IPS DF 6.9 (cell line): ENCODE measurements around the gene CRTAP.

Experiments used
- DNase-seq: peaks from one replicate; pipeline ENCODE4 v3.0.0-alpha.2; 2013; ENCODE audit warnings: low read depth, low spot score
- H3K27ac ChIP-seq: one replicate; pipeline ENCODE4 v1.5.1; 2013; ENCODE audit warnings: low read length, control low read depth
- H3K27me3 ChIP-seq: 2 replicates; pipeline ENCODE4 v1.6.1; 2013; ENCODE audit warnings: mild to moderate bottlenecking, low read length; ENCODE audit not compliant: control insufficient read depth, insufficient read depth
- H3K36me3 ChIP-seq: 2 replicates; pipeline ENCODE4 v1.6.1; 2013; ENCODE audit warnings: low read length; ENCODE audit not compliant: control insufficient read depth, insufficient read depth
- H3K4me1 ChIP-seq: 2 replicates; pipeline ENCODE4 v1.6.1; 2013; ENCODE audit warnings: low read length; ENCODE audit not compliant: control insufficient read depth, insufficient read depth
- H3K4me3 ChIP-seq: 2 replicates; pipeline ENCODE4 v1.5.1; 2013; ENCODE audit warnings: mild to moderate bottlenecking, low read length
- H3K9me3 ChIP-seq: 2 replicates; pipeline ENCODE4 v1.6.1; 2013; ENCODE audit warnings: low read length, inconsistent platforms; ENCODE audit not compliant: control insufficient read depth, insufficient read depth
- WGBS: extraction: QIAGEN DNeasy Blood & Tissue Kit; methylation state at CpG from one replicate; pipeline ENCODE4 v1.1.7; 2013; ENCODE audit warnings: mixed read lengths, missing lambda C conversion rate; ENCODE audit not compliant: insufficient read length, insufficient coverage; 5-methylcytosine and 5-hydroxymethylcytosine counted together

Gene CRTAP

GRCh38 chr3:33115024-33115768 lies 1.4 kb downstream of the CRTAP start:
- Histone ChIP-seq H3K27me3 (no peaks in the 10 kb centered on the region), H3K27ac (no peak overlapping the region), H3K9me3 (no peaks in the 10 kb centered on the region), H3K4me3 (0 out of 2 replicates have a peak overlapping the region, but pooled peaks have one; percentile 9), H3K36me3 (no peaks in the 10 kb centered on the region), H3K4me1 (peaks cover 4% of the 10 kb centered on the region)
- no CpG with 5 or more reads among the region's 13 CpGs for WGBS
- DNase-seq: no peak

- Histone ChIP-seq H3K27me3 (no peaks in the 10 kb centered on the region), H3K9me3 (no peaks in the 10 kb centered on the region), H3K36me3 (no peaks in the 10 kb centered on the region; the same call in 1 of the 2 replicates), H3K27ac (no peak overlapping the region), H3K4me1 (peaks cover 4% of the 10 kb centered on the region), H3K4me3 (no peak overlapping the region)
- WGBS: no CpG with 5 or more reads among the region's 3 CpGs
- DNase-seq: no peak
These were observed 3.6 kb downstream of the CRTAP start for GRCh38 chr3:33117461-33117860.

GRCh38 chr3:33119891-33120290 lies 6.1 kb downstream of the CRTAP start:
- Histone ChIP-seq H3K4me1 (peaks cover 3% of the 10 kb centered on the region; the same call in 1 of the 2 replicates), H3K36me3 (no peaks in the 10 kb centered on the region; the same call in 1 of the 2 replicates), H3K9me3 (no peaks in the 10 kb centered on the region), H3K27ac (no peak overlapping the region), H3K27me3 (no peaks in the 10 kb centered on the region), H3K4me3 (no peak overlapping the region)
- DNase-seq: no peak
- WGBS: no CpG with 5 or more reads among the region's 3 CpGs

- DNase-seq: no peak
- no peaks in the 10 kb centered on the region for H3K27me3 ChIP-seq
- no peaks in the 10 kb centered on the region; the same call in 1 of the 2 replicates for H3K36me3 ChIP-seq
- no peaks in the 10 kb centered on the region for H3K9me3 ChIP-seq
- no CpG with 5 or more reads among the region's 5 CpGs for WGBS
- no peaks in the 10 kb centered on the region for H3K4me1 ChIP-seq
- no peak overlapping the region for H3K27ac ChIP-seq
- no peak overlapping the region for H3K4me3 ChIP-seq
These were observed 9.2 kb downstream of the CRTAP start for GRCh38 chr3:33122991-33123390.

- H3K27me3 ChIP-seq: no peaks in the 10 kb centered on the region
- H3K4me3 ChIP-seq: no peak overlapping the region
- DNase-seq: no peak
- no peaks in the 10 kb centered on the region for H3K9me3 ChIP-seq
- no peaks in the 10 kb centered on the region for H3K4me1 ChIP-seq
- H3K36me3 ChIP-seq: no peaks in the 10 kb centered on the region; the same call in 1 of the 2 replicates
- no CpG with 5 or more reads among the region's 1 CpG for WGBS
- no peak overlapping the region for H3K27ac ChIP-seq
These were observed 10.8 kb downstream of the CRTAP start for GRCh38 chr3:33124638-33125037.

- no CpG with 5 or more reads among the region's 3 CpGs for WGBS
- no peaks in the 10 kb centered on the region for H3K9me3 ChIP-seq
- DNase-seq: no peak
- H3K27me3 ChIP-seq: no peaks in the 10 kb centered on the region
- no peak overlapping the region for H3K4me3 ChIP-seq
- H3K4me1 ChIP-seq: no peaks in the 10 kb centered on the region
- H3K36me3 ChIP-seq: peaks cover 3% of the 10 kb centered on the region; the same call in 1 of the 2 replicates
- no peak overlapping the region for H3K27ac ChIP-seq
These were observed 12.0 kb downstream of the CRTAP start for GRCh38 chr3:33125840-33126239.

GRCh38 chr3:33128706-33129105 lies 14.9 kb downstream of the CRTAP start:
- H3K9me3 ChIP-seq: no peaks in the 10 kb centered on the region
- H3K27me3 ChIP-seq: no peaks in the 10 kb centered on the region
- H3K4me3 ChIP-seq: no peak overlapping the region
- peaks cover 5% of the 10 kb centered on the region; the same call in 1 of the 2 replicates for H3K4me1 ChIP-seq
- WGBS: no CpG with 5 or more reads among the region's 1 CpG
- H3K36me3 ChIP-seq: peaks cover 3% of the 10 kb centered on the region; the same call in 1 of the 2 replicates
- H3K27ac ChIP-seq: no peak overlapping the region
- no peak for DNase-seq

DNA sequence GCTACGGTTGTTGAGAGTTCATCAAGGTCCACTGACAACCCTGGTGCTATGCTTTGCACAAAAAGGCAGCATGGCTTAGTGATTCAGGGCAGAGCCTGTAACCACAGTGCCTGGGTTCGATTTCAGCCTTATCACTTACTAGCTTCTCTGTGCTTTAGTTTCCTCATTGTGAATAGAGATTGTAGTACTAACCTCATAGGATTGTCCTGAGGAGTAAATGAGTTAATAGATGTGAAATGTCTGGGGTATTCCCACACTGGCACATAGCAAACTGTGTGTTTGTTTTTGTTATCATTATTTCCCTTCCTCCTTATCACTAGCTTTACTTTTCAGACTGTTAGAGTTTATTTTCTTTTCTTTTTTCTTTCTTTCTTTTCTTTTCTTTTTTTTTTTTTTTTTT lies 16.3 kb downstream of the CRTAP start:
- peaks cover 7% of the 10 kb centered on the region; the same call in 1 of the 2 replicates for H3K36me3 ChIP-seq

DNA sequence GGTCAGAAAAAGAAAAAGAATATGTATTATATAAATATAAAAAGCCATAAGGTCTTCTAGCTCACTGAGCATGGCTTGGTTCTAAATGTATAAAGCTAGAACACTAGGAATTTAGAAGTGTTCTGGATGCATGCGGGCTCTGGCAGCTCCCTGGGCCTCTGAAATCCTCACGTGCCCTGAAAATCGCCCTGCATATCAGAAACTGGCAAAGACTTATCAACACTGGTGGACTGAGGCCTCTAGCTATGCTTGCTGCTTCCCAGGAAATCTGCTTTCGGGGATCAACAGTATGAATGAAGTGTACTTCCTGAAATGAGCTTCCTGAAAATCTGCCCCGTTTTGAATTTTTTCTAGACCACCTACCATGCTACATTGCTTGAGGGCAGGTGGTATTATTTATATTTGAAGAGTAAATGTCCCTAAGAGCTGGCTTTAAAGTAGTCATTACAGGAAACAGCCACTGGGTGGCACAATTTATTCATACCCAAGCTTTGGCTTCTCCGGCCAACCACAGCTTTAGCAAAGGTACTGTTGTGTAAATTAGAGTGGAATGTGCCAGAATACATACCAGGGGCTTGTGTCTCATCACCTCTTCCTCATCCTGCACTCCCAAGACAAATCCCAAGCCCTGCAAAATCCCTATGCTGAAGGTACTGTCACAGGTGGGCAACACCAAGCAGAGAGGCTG lies 17.7 kb downstream of the CRTAP start:
- Histone ChIP-seq H3K36me3 (peaks cover 8% of the 10 kb centered on the region; the same call in 1 of the 2 replicates), H3K9me3 (no peaks in the 10 kb centered on the region), H3K4me3 (no peak overlapping the region), H3K27ac (no peak overlapping the region), H3K4me1 (peaks cover 5% of the 10 kb centered on the region; the same call in 1 of the 2 replicates), H3K27me3 (no peaks in the 10 kb centered on the region)
- DNase-seq: peak; percentile 68
- WGBS: no CpG with 5 or more reads among the region's 6 CpGs

More for the DNA sequence above, 16.3 kb downstream of the CRTAP start:
- no peaks in the 10 kb centered on the region for H3K9me3 ChIP-seq
- H3K4me1 ChIP-seq: peaks cover 5% of the 10 kb centered on the region; the same call in 1 of the 2 replicates
- no peak overlapping the region for H3K27ac ChIP-seq
- no peak overlapping the region for H3K4me3 ChIP-seq
- no peaks in the 10 kb centered on the region for H3K27me3 ChIP-seq
- DNase-seq: no peak
- WGBS: no CpG with 5 or more reads among the region's 2 CpGs

DNA sequence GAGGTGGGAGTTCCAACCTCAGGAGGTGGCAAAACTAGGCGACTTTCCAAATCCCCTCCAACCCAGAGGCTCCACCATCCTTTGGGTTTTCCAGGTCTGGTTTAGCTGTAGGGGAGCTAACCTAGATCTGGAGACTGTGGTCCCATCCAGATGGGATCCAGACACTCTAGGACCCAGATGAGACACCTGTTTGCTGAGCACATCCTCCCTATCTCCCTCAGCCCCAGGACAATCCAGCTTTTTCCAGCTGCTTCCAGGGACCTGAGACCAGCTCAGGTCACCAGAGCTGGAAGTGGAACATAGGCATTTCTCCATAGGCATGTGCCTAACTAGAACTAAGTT lies 18.2 kb downstream of the CRTAP start:
- Histone ChIP-seq H3K4me3 (no peak overlapping the region), H3K27me3 (no peaks in the 10 kb centered on the region), H3K9me3 (no peaks in the 10 kb centered on the region), H3K36me3 (peaks cover 10% of the 10 kb centered on the region; the same call in 1 of the 2 replicates), H3K4me1 (peaks cover 5% of the 10 kb centered on the region; the same call in 1 of the 2 replicates), H3K27ac (no peak overlapping the region)
- no CpG with 5 or more reads among the region's 1 CpG for WGBS
- no peak for DNase-seq
